Measurements from ENCODE around the gene KCND2.
A peak's percentile ranks its signal among the peaks of the same experiment; 100 is the strongest.

KCND2 gene

GRCh38 chr7:120276720-120277119 is 3.7 kb downstream of the KCND2 start:
- DNase-seq = no peak
- TF ChIP-seq POLR2A (IDR thresholded peaks at IDR 0.05; ENCODE audit: low read length) (no peak), GATA1 (IDR thresholded peaks at IDR 0.05; ENCODE audit: low read depth, low read length) (no peak)

GRCh38 chr7:120278773-120279172 is 5.8 kb downstream of the KCND2 start:
- TF ChIP-seq POLR2A (IDR thresholded peaks at IDR 0.05; ENCODE audit: low read length) = no peak
- no peak for TF ChIP-seq GATA1 (IDR thresholded peaks at IDR 0.05; ENCODE audit: low read depth, low read length)
- DNase-seq = no peak

GRCh38 chr7:120280743-120281142 is 7.8 kb downstream of the KCND2 start:
- no peak for DNase-seq
- TF ChIP-seq POLR2A (IDR thresholded peaks at IDR 0.05; ENCODE audit: low read length) (no peak), GATA1 (IDR thresholded peaks at IDR 0.05; ENCODE audit: low read depth, low read length) (no peak)

GRCh38 chr7:120293027-120293426 is 20.1 kb downstream of the KCND2 start:
- TF ChIP-seq POLR2A (IDR thresholded peaks at IDR 0.05; ENCODE audit: low read length) = no peak
- TF ChIP-seq GATA1 (IDR thresholded peaks at IDR 0.05; ENCODE audit: low read depth, low read length) = no peak
- no peak for DNase-seq

- no peak for DNase-seq
- TF ChIP-seq POLR2A (IDR thresholded peaks at IDR 0.05; ENCODE audit: low read length) = no peak
- no peak for TF ChIP-seq GATA1 (IDR thresholded peaks at IDR 0.05; ENCODE audit: low read depth, low read length)
These were observed 29.2 kb downstream of the KCND2 start for GRCh38 chr7:120302190-120302589.

- DNase-seq = no peak
- no peak for TF ChIP-seq GATA1 (IDR thresholded peaks at IDR 0.05; ENCODE audit: low read depth, low read length)
- no peak for TF ChIP-seq POLR2A (IDR thresholded peaks at IDR 0.05; ENCODE audit: low read length)
These were observed 30.1 kb downstream of the KCND2 start for GRCh38 chr7:120303105-120303504.

GRCh38 chr7:120304674-120305073 is 31.7 kb downstream of the KCND2 start:
- TF ChIP-seq POLR2A (IDR thresholded peaks at IDR 0.05; ENCODE audit: low read length) (no peak), GATA1 (IDR thresholded peaks at IDR 0.05; ENCODE audit: low read depth, low read length) (no peak)
- DNase-seq = no peak

GRCh38 chr7:120307991-120308545 is 35.1 kb downstream of the KCND2 start:
- TF ChIP-seq GATA1 (IDR thresholded peaks at IDR 0.05; ENCODE audit: low read depth, low read length) (no peak), POLR2A (IDR thresholded peaks at IDR 0.05; ENCODE audit: low read length) (no peak)

GRCh38 chr7:120311028-120311788 is 38.2 kb downstream of the KCND2 start:
- DNase-seq = no peak
- TF ChIP-seq POLR2A (IDR thresholded peaks at IDR 0.05; ENCODE audit: low read length) (no peak), GATA1 (IDR thresholded peaks at IDR 0.05; ENCODE audit: low read depth, low read length) (no peak)

More at GRCh38 chr7:120307991-120308545, 35.1 kb downstream of the KCND2 start:
- DNase-seq = no peak

- no peak for TF ChIP-seq GATA1 (IDR thresholded peaks at IDR 0.05; ENCODE audit: low read depth, low read length)
- no peak for TF ChIP-seq POLR2A (IDR thresholded peaks at IDR 0.05; ENCODE audit: low read length)
- DNase-seq = no peak
These were observed 47.4 kb downstream of the KCND2 start for GRCh38 chr7:120320218-120320961.

GRCh38 chr7:120327054-120327453 is 54.1 kb downstream of the KCND2 start:
- TF ChIP-seq GATA1 (IDR thresholded peaks at IDR 0.05; ENCODE audit: low read depth, low read length) (no peak), POLR2A (IDR thresholded peaks at IDR 0.05; ENCODE audit: low read length) (no peak)

GRCh38 chr7:120332433-120332832 is 59.5 kb downstream of the KCND2 start:
- no peak for DNase-seq
- no peak for TF ChIP-seq GATA1 (IDR thresholded peaks at IDR 0.05; ENCODE audit: low read depth, low read length)

More at GRCh38 chr7:120327054-120327453, 54.1 kb downstream of the KCND2 start:
- no peak for DNase-seq

GRCh38 chr7:120334475-120334874 is 61.5 kb downstream of the KCND2 start:
- TF ChIP-seq POLR2A (IDR thresholded peaks at IDR 0.05; ENCODE audit: low read length) = no peak
- no peak for TF ChIP-seq GATA1 (IDR thresholded peaks at IDR 0.05; ENCODE audit: low read depth, low read length)
- no peak for DNase-seq

GRCh38 chr7:120337308-120337907 is 64.4 kb downstream of the KCND2 start:
- DNase-seq = peak in 1 of 2 experiments; percentile 3
- TF ChIP-seq POLR2A (IDR thresholded peaks at IDR 0.05; ENCODE audit: low read length) (no peak), GATA1 (IDR thresholded peaks at IDR 0.05; ENCODE audit: low read depth, low read length) (no peak)

All from erythroblast (primary cell).